GM18870 (cell line): Measurements from ENCODE around the gene MAPK7.

ENCODE experiments used
- ATAC-seq: cut with Tn5 transposase; IDR thresholded peaks from one replicate; pipeline ENCODE4 v1.9.1; 2021; ENCODE audit warnings: moderate library complexity; ENCODE audit not compliant: unreplicated experiment

Gene MAPK7

GRCh38 chr17:19414396-19415280 lies 36.3 kb downstream of the MAPK7 start:
- ATAC-seq, result no peak

DNA sequence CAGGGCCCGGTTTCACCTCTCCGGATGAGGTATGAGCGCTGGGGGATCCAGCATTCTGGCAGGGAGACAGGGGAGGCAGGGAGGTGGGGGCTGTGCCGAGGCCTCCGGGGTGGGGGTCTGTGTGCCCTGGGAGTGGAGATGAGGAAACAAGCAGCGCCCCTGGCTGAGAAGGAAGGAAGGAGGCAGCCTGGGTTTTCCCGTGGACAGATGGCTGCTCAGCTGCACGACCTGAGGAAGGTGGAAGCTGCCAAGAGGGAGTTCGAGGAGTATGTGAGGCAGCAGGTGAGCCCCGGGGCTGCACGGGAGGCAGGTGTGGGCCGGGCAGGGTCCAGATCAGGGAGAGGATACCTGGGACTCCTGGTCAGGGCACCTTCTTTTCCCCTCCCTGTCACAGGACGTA lies 37.0 kb downstream of the MAPK7 start:
- ATAC-seq, result no peak

GRCh38 chr17:19415806-19416775 lies 37.8 kb downstream of the MAPK7 start:
- ATAC-seq, result no peak

DNA sequence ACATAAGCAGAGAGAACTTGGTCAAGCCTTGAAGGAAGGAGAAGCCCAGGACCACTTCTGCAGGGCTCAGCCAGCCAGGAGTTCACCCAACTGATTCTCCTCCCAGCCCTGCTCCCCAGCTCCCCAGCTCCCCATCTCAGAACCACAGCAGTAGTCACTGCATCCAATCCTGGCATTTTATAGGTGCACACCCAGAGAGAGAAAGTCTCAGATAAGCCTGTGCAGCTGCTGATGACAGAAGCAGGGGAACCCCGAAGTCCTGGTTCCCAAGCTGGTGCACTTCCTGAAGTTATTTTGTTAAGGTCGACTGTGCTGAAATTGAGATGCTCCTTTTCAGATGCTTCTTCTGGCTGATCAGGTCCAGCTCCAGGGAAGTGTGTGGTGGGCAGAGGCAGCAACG lies 39.3 kb downstream of the MAPK7 start:
- ATAC-seq, result no peak

GRCh38 chr17:19418251-19418992 lies 40.1 kb downstream of the MAPK7 start:
- ATAC-seq, result no peak

GRCh38 chr17:19421219-19421618 lies 42.9 kb downstream of the MAPK7 start:
- no peak for ATAC-seq

DNA sequence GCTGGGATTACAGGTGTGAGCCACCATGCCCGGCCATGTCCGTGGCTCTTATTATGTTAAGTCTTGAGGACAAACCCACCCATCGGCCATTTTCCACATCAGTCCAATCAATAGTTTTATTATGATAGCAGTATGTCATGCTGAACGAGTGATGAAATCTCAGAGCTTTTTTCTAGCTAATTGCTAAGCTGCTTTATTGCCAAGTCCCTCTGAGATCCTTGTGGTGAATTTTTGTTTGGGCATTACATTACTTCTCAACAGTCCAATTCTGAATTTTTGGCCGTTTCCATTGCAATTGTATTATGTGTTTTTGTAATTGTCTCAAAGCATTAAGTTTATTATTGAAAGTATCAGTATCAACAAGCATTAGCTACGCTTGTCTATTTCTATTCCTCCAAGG lies 43.6 kb downstream of the MAPK7 start:
- no peak for ATAC-seq

GRCh38 chr17:19424934-19425868 lies 46.9 kb downstream of the MAPK7 start:
- no peak for ATAC-seq

GRCh38 chr17:19426631-19427030 lies 48.3 kb downstream of the MAPK7 start:
- no peak for ATAC-seq

DNA sequence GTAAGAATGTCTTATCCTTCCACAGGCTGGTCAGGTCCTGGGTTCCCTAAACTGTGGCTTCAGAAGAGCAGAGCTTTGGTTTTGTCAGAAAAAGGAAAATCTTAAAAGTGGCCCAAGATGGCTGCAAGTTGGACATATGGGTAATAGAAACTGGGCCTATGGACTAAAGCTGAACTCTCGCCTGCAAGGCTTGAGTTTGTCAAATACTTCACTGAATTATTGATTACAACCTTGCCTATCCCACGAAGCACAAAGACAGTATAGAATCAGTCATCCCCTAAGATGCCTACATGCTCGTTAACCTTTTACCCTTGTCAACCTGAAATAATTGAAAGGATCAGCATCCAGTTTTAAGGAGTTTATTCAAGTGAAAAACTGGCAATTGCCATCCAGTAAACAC lies 53.4 kb downstream of the MAPK7 start:
- ATAC-seq, result no peak
